ENCODE data around the gene TOP2A. TPM values are rescaled to one million over a fixed set of nuclear protein-coding genes. Genes with fewer than 3 reads are reported as not detected.
A peak's percentile ranks its signal among the peaks of the same experiment; 100 is the strongest.

TOP2A gene
- total RNA-seq, 1 donor = 145 TPM

DNA sequence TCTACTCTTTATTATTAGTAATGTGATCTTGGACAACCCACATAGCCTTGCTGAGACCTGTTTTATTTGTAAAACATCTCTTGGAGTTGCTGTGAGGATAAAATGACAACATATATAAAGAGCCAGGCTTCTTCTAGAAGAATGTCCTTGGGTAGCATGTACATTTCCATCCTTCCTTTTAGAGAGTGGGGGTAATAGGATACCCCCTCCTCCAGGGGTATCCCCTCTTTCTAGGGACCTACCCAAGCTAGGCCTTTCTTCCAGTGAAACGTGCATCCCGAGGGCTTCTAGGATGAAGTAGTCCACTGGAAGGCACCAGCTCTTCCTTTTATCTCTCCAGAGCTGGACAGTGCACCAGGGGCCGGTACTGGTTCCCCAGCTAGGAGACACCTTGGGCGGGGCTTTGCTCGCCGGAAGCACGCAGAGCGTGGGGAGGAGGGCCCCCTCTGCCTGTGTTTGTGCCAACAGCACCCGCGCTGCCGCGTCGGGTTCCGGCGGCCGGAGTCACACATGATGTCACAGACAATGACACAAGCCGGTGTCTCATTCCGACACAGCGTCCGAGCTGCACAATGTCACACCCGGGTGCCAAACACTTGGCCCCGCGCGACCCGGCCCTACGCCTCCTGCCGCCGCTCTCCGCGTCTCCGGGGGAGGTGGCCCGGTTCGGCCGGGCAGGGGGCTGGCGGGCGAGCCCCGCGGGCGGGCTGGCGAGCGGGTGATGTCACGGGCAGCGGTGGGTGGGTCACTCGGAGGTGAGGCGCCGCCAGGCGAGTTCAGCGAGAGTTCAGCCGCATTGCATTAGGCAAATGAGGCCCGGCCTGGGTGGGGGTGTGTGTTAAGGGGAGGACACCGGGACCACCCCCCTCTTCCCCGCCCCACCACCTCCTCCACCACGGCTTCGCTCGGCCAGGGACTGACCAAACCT is 76.6 kb downstream of the TOP2A start:
- TF ChIP-seq, protein P1, sequence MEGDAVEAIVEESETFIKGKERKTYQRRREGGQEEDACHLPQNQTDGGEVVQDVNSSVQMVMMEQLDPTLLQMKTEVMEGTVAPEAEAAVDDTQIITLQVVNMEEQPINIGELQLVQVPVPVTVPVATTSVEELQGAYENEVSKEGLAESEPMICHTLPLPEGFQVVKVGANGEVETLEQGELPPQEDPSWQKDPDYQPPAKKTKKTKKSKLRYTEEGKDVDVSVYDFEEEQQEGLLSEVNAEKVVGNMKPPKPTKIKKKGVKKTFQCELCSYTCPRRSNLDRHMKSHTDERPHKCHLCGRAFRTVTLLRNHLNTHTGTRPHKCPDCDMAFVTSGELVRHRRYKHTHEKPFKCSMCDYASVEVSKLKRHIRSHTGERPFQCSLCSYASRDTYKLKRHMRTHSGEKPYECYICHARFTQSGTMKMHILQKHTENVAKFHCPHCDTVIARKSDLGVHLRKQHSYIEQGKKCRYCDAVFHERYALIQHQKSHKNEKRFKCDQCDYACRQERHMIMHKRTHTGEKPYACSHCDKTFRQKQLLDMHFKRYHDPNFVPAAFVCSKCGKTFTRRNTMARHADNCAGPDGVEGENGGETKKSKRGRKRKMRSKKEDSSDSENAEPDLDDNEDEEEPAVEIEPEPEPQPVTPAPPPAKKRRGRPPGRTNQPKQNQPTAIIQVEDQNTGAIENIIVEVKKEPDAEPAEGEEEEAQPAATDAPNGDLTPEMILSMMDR (IDR thresholded peaks at IDR 0.05; ENCODE audit: insufficient read depth, low read length) = no peak
- peak; percentile 67 for DNase-seq (ENCODE audit: low read depth)
- peak overlapping the region; percentile 85 for H3K4me3 ChIP-seq (ENCODE audit: low read depth, low read length)

DNA sequence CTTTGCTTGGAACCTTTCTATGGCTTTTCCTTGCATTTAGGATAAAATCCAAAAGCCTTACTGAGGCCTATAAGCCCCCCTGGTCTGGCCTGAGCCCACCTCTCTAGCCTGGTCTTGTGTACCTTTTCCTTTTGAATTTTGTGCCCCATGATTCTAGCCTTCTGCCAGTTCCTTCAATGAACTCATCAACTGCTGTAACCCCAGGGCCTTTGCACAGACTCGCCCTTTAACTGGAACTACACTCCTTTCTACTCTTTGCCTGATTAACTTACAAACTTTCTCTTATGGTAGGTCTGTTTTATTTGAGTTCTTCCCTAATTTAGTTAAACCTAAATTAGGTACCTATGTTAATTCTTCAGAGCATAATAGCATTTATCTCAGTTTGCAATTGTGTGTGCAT is 77.4 kb downstream of the TOP2A start:
- DNase-seq (ENCODE audit: low read depth) = no peak
- no peak overlapping the region for H3K4me3 ChIP-seq (ENCODE audit: low read depth, low read length)
- TF ChIP-seq, protein P1 (IDR thresholded peaks at IDR 0.05; ENCODE audit: insufficient read depth, low read length) = no peak

DNA sequence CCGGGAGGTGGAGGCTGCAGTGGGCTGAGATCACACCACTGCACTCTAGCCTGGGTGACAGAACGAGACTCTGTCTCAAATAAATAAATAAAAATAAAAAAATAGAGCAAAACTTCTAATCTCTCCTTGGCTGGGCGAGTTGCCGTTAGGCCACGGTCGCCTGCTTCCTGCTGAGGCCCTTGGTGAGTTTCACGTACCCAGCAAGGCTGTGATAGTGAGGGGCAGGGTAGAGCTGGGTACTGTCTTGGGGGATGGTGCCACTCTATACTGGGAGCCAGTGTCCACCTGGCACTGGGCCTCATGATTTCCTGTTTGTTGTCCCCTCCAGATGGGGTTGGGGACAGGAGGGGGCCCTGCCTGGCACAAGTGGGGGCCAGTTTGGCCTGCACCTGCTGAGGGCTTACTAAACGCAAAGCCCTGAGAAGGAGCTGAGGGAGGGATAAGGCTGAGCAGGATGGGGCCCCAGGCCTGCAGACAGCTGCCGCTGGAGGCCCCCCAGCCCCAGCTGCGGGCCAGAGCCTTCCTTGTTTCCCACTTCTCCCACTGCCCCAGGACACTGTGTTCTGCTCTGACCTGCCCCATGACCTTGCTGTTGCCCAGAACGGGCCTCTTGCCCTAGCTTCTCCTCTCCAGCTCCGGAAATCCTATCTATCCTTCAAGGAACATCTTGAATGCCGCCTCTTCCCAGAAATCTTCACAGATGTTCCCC is 78.6 kb downstream of the TOP2A start:
- DNase-seq (ENCODE audit: low read depth) = no peak
- H3K4me3 ChIP-seq (ENCODE audit: low read depth, low read length) = no peak overlapping the region
- TF ChIP-seq, protein P1 (IDR thresholded peaks at IDR 0.05; ENCODE audit: insufficient read depth, low read length) = no peak

Small RNA genes lying within 50 kb of the gene (small RNA-seq; reads per million reads assigned to genes)
- gene RF00019 (not detected), gene RNA5SP441 (not detected)

Other genes starting within 250 kb of the TOP2A start
- 2.1 and 3.8 TPM in 2 replicates for gene RAPGEFL1, start 240.4 kb downstream of the TOP2A start, total RNA-seq (ENCODE audit: low replicate concordance)
- gene WIPF2, start 198.6 kb downstream of the TOP2A start, total RNA-seq (ENCODE audit: low replicate concordance) = 4.1 and 9.6 TPM in 2 replicates
- gene CDC6, start 130.0 kb downstream of the TOP2A start, total RNA-seq (ENCODE audit: low replicate concordance) = 2.9 and 40.4 TPM in 2 replicates
- 16.0 and 25.2 TPM in 2 replicates for gene RARA, start 108.7 kb downstream of the TOP2A start, total RNA-seq (ENCODE audit: low replicate concordance)
- 5.9 TPM in 1 of 2 replicates, not detected in the other for gene GJD3, start 53.2 kb downstream of the TOP2A start, total RNA-seq (ENCODE audit: low replicate concordance)
- gene IGFBP4, start 25.6 kb upstream of the TOP2A start, total RNA-seq (ENCODE audit: low replicate concordance) = 314 and 706 TPM in 2 replicates
- gene TNS4, start 83.7 kb upstream of the TOP2A start, total RNA-seq (ENCODE audit: low replicate concordance) = not detected in 2 replicates
- not detected in 2 replicates for gene CCR7, start 147.6 kb upstream of the TOP2A start, total RNA-seq (ENCODE audit: low replicate concordance)
- 112 and 119 TPM in 2 replicates for gene SMARCE1, start 229.9 kb upstream of the TOP2A start, total RNA-seq (ENCODE audit: low replicate concordance)
- gene KRT222, start 247.3 kb upstream of the TOP2A start, total RNA-seq (ENCODE audit: low replicate concordance) = not detected in 2 replicates